ENCODE measurements around the gene TMPRSS11D. TPM values are rescaled to one million over a fixed set of nuclear protein-coding genes. Genes with fewer than 3 reads are reported as not detected.

The TMPRSS11D gene
- total RNA-seq, 1 experiment from 2014 or later: not detected

- DNase-seq (ENCODE audit: low spot score): no peak
- H3K4me3 ChIP-seq (ENCODE audit: low read depth, low read length, poor library complexity, severe bottlenecking): no peak overlapping the region
- no peaks in the 10 kb centered on the region for H3K27me3 ChIP-seq (replicated peaks; ENCODE audit: insufficient read depth, low read depth, low read length, poor library complexity)
- H3K9me3 ChIP-seq (ENCODE audit: low read depth, low read length, poor library complexity, severe bottlenecking): no peaks in the 10 kb centered on the region
- H3K4me1 ChIP-seq (ENCODE audit: insufficient read depth, low read length, poor library complexity, severe bottlenecking): no peaks in the 10 kb centered on the region
- BruUV-seq (replicated peaks): no TSS peak
- TF ChIP-seq EZH2 (IDR thresholded peaks at IDR 0.05; ENCODE audit: borderline replicate concordance, low read depth, low read length, poor library complexity, severe bottlenecking): no peak
- TF ChIP-seq CTCF (conservative IDR thresholded peaks at IDR 0.05; ENCODE audit: low read depth, low read length): no peak
- intact Hi-C loops (cut with micrococcal nuclease; ENCODE audit: unreplicated experiment): loop anchor here (5.0 kb wide), 2 partner anchors 43 to 308 kb away; no protein-coding TSS in a partner anchor
- POLR2A ChIA-PET (ENCODE audit: low non-redundant PET): no interaction called here
- H3K27ac ChIP-seq (ENCODE audit: low read depth, low read length, poor library complexity, severe bottlenecking): no peak overlapping the region
- CTCF ChIA-PET: no interaction called here
- no peaks in the 10 kb centered on the region for H3K36me3 ChIP-seq (ENCODE audit: insufficient read depth, low read length, poor library complexity, severe bottlenecking)
Observed at GRCh38 chr4:67869580-67870190, 14.1 kb downstream of the TMPRSS11D start.

DNA sequence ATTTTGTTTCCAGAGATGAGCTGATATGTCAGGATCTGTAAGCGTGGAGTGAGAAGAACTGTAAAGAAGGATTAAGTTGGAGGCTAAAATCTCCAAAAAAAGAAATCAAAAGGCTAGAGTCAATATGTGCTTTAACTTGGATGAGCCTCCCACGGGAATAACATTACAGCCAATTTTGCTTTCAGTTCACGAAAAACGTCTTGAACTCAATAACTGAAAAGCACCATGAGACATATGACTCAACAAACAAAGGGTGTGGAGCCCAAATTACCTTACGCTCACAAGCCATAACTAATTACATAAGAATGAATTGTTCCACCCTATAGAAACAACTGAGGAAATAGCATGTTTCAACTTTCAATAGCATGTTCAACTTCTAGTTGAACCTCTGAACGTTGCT, 22.3 kb downstream of the TMPRSS11D start:
- ChIA-PET CTCF (no interaction called here), POLR2A (ENCODE audit: low non-redundant PET) (no interaction called here)
- no peak for TF ChIP-seq EZH2 (IDR thresholded peaks at IDR 0.05; ENCODE audit: borderline replicate concordance, low read depth, low read length, poor library complexity, severe bottlenecking)
- no peak for TF ChIP-seq CTCF (conservative IDR thresholded peaks at IDR 0.05; ENCODE audit: low read depth, low read length)
- DNase-seq (ENCODE audit: low spot score): no peak
- Histone ChIP-seq H3K4me1 (ENCODE audit: insufficient read depth, low read length, poor library complexity, severe bottlenecking) (no peaks in the 10 kb centered on the region), H3K36me3 (ENCODE audit: insufficient read depth, low read length, poor library complexity, severe bottlenecking) (no peaks in the 10 kb centered on the region), H3K27ac (ENCODE audit: low read depth, low read length, poor library complexity, severe bottlenecking) (no peak overlapping the region), H3K4me3 (ENCODE audit: low read depth, low read length, poor library complexity, severe bottlenecking) (no peak overlapping the region), H3K27me3 (replicated peaks; ENCODE audit: insufficient read depth, low read depth, low read length, poor library complexity) (no peaks in the 10 kb centered on the region), H3K9me3 (ENCODE audit: low read depth, low read length, poor library complexity, severe bottlenecking) (no peaks in the 10 kb centered on the region)
- intact Hi-C loops (cut with micrococcal nuclease; ENCODE audit: unreplicated experiment): no loop called here
- no TSS peak for BruUV-seq (replicated peaks)

- Histone ChIP-seq H3K27me3 (replicated peaks; ENCODE audit: insufficient read depth, low read depth, low read length, poor library complexity) (no peaks in the 10 kb centered on the region), H3K4me1 (ENCODE audit: insufficient read depth, low read length, poor library complexity, severe bottlenecking) (no peaks in the 10 kb centered on the region), H3K27ac (ENCODE audit: low read depth, low read length, poor library complexity, severe bottlenecking) (no peak overlapping the region), H3K9me3 (ENCODE audit: low read depth, low read length, poor library complexity, severe bottlenecking) (no peaks in the 10 kb centered on the region), H3K4me3 (ENCODE audit: low read depth, low read length, poor library complexity, severe bottlenecking) (no peak overlapping the region), H3K36me3 (ENCODE audit: insufficient read depth, low read length, poor library complexity, severe bottlenecking) (no peaks in the 10 kb centered on the region)
- POLR2A ChIA-PET (ENCODE audit: low non-redundant PET): no interaction called here
- no TSS peak for BruUV-seq (replicated peaks)
- DNase-seq (ENCODE audit: low spot score): no peak
- TF ChIP-seq EZH2 (IDR thresholded peaks at IDR 0.05; ENCODE audit: borderline replicate concordance, low read depth, low read length, poor library complexity, severe bottlenecking) (no peak), CTCF (conservative IDR thresholded peaks at IDR 0.05; ENCODE audit: low read depth, low read length) (no peak)
- CTCF ChIA-PET: no interaction called here
- intact Hi-C loops (cut with micrococcal nuclease; ENCODE audit: unreplicated experiment): no loop called here
Observed at GRCh38 chr4:67853336-67853735, 30.5 kb downstream of the TMPRSS11D start.

Measured in A673 (cell line).